Duodenal mucosa (tissue), 2 donors: ENCODE results near the gene MCTP1.

Experiments
- H3K27ac ChIP-seq: one replicate; pipeline ENCODE4 v1.7.0; 2013; ENCODE audit warnings: low read depth, low read length
- H3K27me3 ChIP-seq, 2 donors: one replicate each; pipeline ENCODE4 v1.7.0; 2013; ENCODE audit warnings: low read length in 2 of 2, control low read depth in 1 of 2; ENCODE audit not compliant: insufficient read depth in 2 of 2, control insufficient read depth in 1 of 2
- H3K36me3 ChIP-seq, 2 donors: one replicate each; pipeline ENCODE4 v1.7.0; 2013; ENCODE audit warnings: low read length in 2 of 2, control low read depth in 1 of 2; ENCODE audit not compliant: insufficient read depth in 2 of 2, control insufficient read depth in 1 of 2
- H3K4me1 ChIP-seq, 2 donors: one replicate each; pipeline ENCODE4 v1.7.0; 2013; ENCODE audit warnings: low read length in 2 of 2, control low read depth in 1 of 2; ENCODE audit not compliant: insufficient read depth in 2 of 2, control insufficient read depth in 1 of 2
- H3K4me3 ChIP-seq, 2 donors: one replicate each; pipeline ENCODE4 v1.7.0; 2013; ENCODE audit warnings: low read length in 2 of 2, low read depth in 1 of 2
- H3K9ac ChIP-seq, 2 donors: one replicate each; pipeline ENCODE4 v1.7.0; 2013; ENCODE audit warnings: low read length in 2 of 2, low read depth in 1 of 2
- H3K9me3 ChIP-seq, 2 donors: one replicate each; pipeline ENCODE4 v1.7.0; 2013; ENCODE audit warnings: low read length in 2 of 2, control low read depth in 1 of 2; ENCODE audit not compliant: control insufficient read depth in 1 of 2

Gene MCTP1

DNA sequence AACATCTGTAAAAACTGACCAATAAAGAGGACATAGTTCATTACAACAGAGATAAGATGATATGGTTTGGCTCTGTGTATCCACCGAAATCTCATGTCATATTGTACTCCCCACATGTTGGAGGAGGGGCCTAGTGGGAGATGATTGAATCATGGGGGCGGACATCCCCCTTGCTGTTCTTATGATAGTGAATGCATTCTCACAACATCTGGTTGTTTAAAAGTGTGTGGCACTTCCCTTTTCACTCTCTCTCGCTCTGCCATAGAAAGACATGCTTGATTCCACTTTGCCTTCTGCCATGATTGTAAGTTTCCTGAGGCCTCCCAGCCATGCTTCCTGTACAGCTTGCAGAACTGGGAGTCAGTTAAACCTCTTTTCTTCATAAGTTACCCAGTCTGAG, 373.6 kb downstream of the MCTP1 start:
- no peaks in the 10 kb centered on the region for H3K36me3 ChIP-seq
- H3K4me1 ChIP-seq, result no peaks in the 10 kb centered on the region
- no peaks in the 10 kb centered on the region for H3K9me3 ChIP-seq
- no peak overlapping the region for H3K27ac ChIP-seq
- no peak overlapping the region for H3K4me3 ChIP-seq
- H3K27me3 ChIP-seq, result no peaks in the 10 kb centered on the region
- H3K9ac ChIP-seq, result no peak overlapping the region

DNA sequence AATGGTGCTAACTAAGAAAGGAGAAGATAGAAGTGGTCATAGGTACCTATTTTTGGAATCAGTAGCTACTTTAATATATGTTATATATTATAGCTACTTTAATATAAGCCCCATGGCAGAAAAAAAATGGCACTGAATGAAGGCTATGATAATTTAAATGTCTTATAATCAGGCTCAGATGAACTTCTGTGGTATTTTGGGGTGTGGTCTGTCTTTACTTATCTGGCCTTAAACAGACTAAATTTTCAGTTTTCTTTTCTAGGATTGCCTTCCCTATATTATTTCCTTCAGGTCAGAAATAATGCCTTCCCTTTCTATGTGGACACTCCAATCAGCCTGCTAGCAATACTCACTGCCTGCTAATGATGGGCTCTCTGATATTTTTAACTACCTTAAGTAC, 374.2 kb downstream of the MCTP1 start:
- no peaks in the 10 kb centered on the region for H3K27me3 ChIP-seq
- H3K9ac ChIP-seq, result no peak overlapping the region
- no peaks in the 10 kb centered on the region for H3K36me3 ChIP-seq
- H3K4me1 ChIP-seq, result no peaks in the 10 kb centered on the region
- no peak overlapping the region for H3K4me3 ChIP-seq
- H3K27ac ChIP-seq, result no peak overlapping the region
- no peaks in the 10 kb centered on the region for H3K9me3 ChIP-seq

DNA sequence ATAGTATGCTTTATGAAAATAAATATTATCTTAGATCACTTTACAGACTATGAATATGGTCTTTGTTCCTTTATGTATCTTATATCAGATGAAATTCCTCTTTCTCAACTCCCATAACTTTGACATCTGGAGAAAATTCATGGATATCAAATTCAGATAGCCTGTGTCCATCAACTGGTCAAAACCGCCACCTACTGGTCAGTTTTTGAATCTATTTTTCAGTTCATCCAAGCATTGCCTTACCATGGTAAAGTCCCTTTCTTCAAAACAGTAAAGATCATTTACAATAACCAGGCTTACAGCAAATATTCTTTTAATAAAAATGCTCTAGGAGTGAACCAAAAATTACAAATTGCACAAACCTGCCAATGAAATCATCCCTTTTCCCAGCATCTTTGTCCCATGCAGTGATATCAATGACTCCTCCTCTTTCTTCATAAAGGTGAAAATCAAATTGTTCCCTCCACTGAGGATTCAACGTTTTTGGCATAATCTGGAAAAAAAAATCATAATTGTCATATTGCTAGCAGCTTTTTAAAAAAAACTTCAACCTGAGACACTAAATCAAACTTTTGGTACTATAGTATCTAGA, 375.9 kb downstream of the MCTP1 start:
- H3K27ac ChIP-seq, result no peak overlapping the region
- H3K9me3 ChIP-seq, result no peaks in the 10 kb centered on the region
- H3K4me3 ChIP-seq, result no peak overlapping the region
- H3K36me3 ChIP-seq, result no peaks in the 10 kb centered on the region
- H3K9ac ChIP-seq, result no peak overlapping the region
- H3K4me1 ChIP-seq, result no peaks in the 10 kb centered on the region
- no peaks in the 10 kb centered on the region for H3K27me3 ChIP-seq

DNA sequence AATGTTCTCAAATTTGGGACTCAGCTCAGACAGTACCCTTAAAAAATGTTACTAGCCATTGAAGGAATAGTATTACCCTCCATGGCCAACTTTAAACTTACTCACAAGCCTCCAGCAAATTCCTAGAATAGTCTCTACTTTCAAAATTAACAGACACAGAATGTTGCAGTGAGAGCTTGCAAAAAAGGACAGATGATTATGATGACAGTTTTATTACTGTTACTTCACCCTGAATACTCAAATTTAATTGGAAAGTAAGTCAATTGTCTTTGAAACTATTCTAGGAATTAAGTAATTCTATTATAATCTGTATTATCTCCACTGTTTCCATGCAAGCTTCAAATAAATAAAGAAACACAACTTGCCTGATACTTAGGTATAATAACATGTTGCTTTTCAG, 378.1 kb downstream of the MCTP1 start:
- no peaks in the 10 kb centered on the region for H3K9me3 ChIP-seq
- H3K36me3 ChIP-seq, result no peaks in the 10 kb centered on the region
- H3K27ac ChIP-seq, result no peak overlapping the region
- no peak overlapping the region for H3K4me3 ChIP-seq
- no peaks in the 10 kb centered on the region for H3K4me1 ChIP-seq
- H3K27me3 ChIP-seq, result no peaks in the 10 kb centered on the region
- H3K9ac ChIP-seq, result no peak overlapping the region

DNA sequence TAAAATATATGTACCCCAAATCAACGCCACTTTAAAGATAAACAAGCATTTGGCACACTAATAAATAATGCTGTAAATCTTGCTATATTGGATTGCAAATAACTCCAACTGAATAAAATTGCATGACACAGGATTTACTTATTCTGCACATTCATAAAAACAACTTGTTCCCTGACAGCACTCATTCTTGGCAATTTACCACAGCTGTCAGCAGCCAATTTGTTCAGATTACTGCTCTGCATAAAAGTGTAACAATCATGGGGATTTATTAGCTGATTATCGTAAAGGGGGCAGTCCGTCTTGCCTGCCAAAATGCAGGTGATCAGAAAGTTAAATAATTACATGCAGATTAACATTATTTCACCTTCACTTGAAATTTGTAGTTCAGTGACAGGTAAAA, 381.2 kb downstream of the MCTP1 start:
- H3K27ac ChIP-seq, result no peak overlapping the region
- no peak overlapping the region for H3K4me3 ChIP-seq
- H3K9me3 ChIP-seq, result no peaks in the 10 kb centered on the region
- H3K36me3 ChIP-seq, result no peaks in the 10 kb centered on the region
- no peak overlapping the region for H3K9ac ChIP-seq
- H3K4me1 ChIP-seq, result no peaks in the 10 kb centered on the region
- H3K27me3 ChIP-seq, result no peaks in the 10 kb centered on the region

DNA sequence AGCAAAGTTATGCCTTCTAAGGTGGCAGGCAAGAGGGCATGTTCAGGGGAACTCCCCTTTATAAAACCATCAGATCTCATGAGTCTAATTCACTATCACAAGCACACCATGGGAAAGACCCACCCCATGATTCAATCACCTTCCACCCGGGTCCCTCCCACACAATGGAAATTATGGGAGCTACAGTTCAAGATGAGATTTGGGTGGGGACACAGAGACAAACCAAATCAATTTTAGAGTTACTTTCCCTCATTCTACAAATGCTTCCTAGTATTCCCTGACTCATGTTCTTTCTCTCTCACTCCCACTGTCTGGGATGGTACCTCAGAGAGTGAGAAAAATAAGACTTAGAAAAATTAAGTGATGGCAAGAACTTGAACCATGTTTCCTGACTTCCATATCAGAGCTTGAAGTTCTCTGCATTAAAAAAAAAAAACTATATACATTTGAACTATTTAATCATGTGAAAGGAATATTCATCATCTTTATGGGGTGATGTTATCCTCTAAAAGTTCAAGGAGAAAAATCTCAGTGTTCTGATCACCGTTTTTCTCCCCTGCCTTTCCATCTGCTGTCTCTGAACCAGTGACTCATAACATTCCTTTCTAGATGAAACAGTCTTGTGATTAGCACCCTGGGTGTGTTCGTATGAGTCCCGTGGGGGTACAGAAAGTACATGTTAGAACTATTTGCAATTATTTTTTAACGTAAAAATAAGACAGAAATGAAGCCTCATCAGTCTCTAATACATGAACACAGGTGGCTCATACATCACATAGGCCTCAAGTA, 383.5 kb downstream of the MCTP1 start:
- no peak overlapping the region for H3K4me3 ChIP-seq
- no peaks in the 10 kb centered on the region for H3K36me3 ChIP-seq
- H3K9me3 ChIP-seq, result no peaks in the 10 kb centered on the region
- H3K9ac ChIP-seq, result no peak overlapping the region
- no peak overlapping the region for H3K27ac ChIP-seq
- no peaks in the 10 kb centered on the region for H3K4me1 ChIP-seq
- no peaks in the 10 kb centered on the region for H3K27me3 ChIP-seq

DNA sequence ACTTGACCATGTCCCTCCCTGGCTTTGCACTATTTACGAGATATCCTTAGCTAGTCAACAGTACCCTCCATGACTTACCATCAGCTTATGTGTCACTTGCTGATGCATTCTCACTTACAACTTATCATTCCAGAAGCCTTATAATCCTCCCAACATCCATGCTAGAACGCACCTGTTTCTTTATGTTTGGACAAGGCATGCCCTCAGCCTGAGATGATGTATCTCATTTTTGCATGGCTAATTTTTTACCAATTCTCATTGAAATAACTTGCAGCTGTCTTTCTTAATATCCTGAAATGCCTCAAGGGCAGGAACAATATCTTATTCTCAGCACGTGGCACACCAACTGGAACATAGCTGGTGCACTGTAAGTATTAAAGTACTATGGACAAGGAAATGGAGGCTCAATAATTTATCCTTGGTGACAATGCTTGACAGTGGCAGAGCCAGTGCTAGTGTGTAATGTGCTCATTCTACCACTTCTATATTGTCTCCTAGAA, 384.8 kb downstream of the MCTP1 start:
- H3K27me3 ChIP-seq, result no peaks in the 10 kb centered on the region
- no peaks in the 10 kb centered on the region for H3K36me3 ChIP-seq
- no peak overlapping the region for H3K4me3 ChIP-seq
- H3K9me3 ChIP-seq, result no peaks in the 10 kb centered on the region
- H3K27ac ChIP-seq, result no peak overlapping the region
- H3K4me1 ChIP-seq, result no peaks in the 10 kb centered on the region
- H3K9ac ChIP-seq, result no peak overlapping the region

DNA sequence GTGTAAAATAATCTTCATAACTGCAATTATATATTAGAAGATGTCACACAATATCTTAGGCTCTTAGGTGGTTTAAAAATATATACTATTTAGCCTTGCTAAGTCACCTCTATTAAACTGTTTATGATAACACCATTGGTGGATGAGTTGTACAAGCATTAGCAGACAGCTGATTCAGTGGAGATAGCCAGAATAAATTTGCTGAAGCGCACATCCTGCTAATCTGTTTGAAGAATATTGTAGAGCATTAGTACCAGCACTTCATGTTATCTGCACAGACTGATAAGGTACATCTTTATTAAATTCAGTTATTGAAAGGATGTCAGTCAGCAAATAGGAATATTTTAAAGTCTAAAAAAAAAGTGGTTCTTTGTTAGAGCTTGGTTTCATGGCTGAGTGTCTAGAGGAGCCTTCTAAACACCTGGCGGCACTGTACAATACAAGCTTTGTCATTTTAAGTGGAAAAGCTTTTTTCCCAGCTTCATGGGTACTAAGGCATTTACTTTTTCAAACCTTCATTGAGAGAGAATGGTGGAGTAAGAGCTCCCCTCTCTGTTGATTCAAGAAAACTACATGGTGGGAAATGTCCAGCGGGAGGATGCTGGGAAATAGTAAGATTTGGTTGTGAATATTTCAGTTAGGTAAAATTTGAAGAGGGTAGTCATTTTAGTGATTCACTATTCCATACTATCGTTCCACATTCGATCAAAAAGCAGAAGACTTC, 391.3 kb downstream of the MCTP1 start:
- Histone ChIP-seq H3K9me3 (no peaks in the 10 kb centered on the region), H3K27ac (no peak overlapping the region), H3K36me3 (no peaks in the 10 kb centered on the region), H3K9ac (no peak overlapping the region), H3K4me1 (no peaks in the 10 kb centered on the region), H3K4me3 (no peak overlapping the region), H3K27me3 (no peaks in the 10 kb centered on the region)

DNA sequence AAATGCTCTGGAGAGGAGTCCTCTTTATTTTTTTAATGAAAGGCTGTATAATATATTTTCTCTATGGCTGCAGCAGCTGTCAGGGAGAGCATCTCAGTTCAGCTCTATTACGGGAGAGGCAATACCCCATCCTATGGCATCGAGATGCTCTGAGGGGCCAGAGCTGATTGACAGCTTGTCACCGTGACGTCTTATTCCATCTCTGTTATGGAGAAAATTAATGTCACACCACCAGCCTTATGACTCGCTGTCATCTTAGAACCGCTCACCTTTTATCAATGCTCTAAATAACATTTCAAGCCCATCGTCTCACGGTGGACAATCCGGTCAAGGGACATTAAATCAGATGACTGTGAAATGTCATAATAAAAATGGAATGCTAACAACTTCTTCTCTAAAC, 392.9 kb downstream of the MCTP1 start:
- Histone ChIP-seq H3K9ac (no peak overlapping the region), H3K27ac (no peak overlapping the region), H3K4me3 (no peak overlapping the region), H3K4me1 (no peaks in the 10 kb centered on the region), H3K36me3 (no peaks in the 10 kb centered on the region), H3K27me3 (no peaks in the 10 kb centered on the region), H3K9me3 (no peaks in the 10 kb centered on the region)

DNA sequence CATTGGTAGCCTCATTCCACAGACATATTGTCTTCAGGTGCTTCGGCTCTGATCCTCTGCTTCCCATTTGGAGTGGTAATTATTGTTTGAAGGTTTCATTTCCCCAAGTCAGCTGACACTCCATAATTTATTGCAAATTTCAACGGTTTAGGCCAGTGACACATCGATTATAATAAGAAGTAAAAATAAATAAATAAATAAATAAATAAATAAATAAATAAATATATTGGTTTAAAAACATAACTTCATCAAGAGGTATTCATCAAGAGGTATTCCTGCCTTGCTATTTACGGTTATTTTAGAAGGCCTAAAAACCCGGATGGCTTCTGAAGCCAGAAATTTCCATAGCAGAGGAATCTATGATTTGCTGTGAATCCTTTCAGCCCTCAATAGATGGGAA, 393.3 kb downstream of the MCTP1 start:
- no peaks in the 10 kb centered on the region for H3K4me1 ChIP-seq
- no peaks in the 10 kb centered on the region for H3K27me3 ChIP-seq
- no peak overlapping the region for H3K4me3 ChIP-seq
- no peaks in the 10 kb centered on the region for H3K36me3 ChIP-seq
- no peaks in the 10 kb centered on the region for H3K9me3 ChIP-seq
- no peak overlapping the region for H3K9ac ChIP-seq
- H3K27ac ChIP-seq, result no peak overlapping the region
